C4-2B (cell line): ENCODE data around the gene TRIM15.

ENCODE experiments used
- CTCF ChIP-seq: fragments of 450-650 bp; conservative IDR thresholded peaks from 2 replicates; pipeline ENCODE4 v1.5.1; 2017; ENCODE audit warnings: mild to moderate bottlenecking
- ZFX ChIP-seq: fragments of 450-650 bp; IDR thresholded peaks from 2 replicates; pipeline ENCODE4 v1.6.1; 2017

GRCh38 chr6:30151580-30151979 is 11.8 kb upstream of the TRIM15 start:
- TF ChIP-seq CTCF (no peak), ZFX (no peak)
